Fibroblast of lung (primary cell): Measurements from ENCODE around the gene ABHD16B. TPM values are rescaled to one million over a fixed set of nuclear protein-coding genes. Genes with fewer than 3 reads are reported as not detected.

ENCODE experiments used
- DNase-seq, 2 donors: peaks; one replicate each; pipeline versions ENCODE4 v3.0.0 to v3.0.0-alpha.2; 2010; ENCODE audit warnings: low read depth in 2 of 2
- H2AFZ ChIP-seq: 2 replicates; pipeline ENCODE4 v1.5.1; 2012; ENCODE audit warnings: low read length, control low read depth, inconsistent platforms
- H3K27ac ChIP-seq: 2 replicates; pipeline ENCODE4 v1.5.1; 2011; ENCODE audit warnings: low read length, control low read depth; ENCODE audit not compliant: insufficient read depth
- H3K27me3 ChIP-seq: 2 replicates; pipeline ENCODE4 v1.5.1; 2011; ENCODE audit warnings: mild to moderate bottlenecking, low read length; ENCODE audit not compliant: control insufficient read depth, insufficient read depth
- H3K36me3 ChIP-seq: 2 replicates; pipeline ENCODE4 v1.5.1; 2011; ENCODE audit warnings: low read length; ENCODE audit not compliant: control insufficient read depth, insufficient read depth
- H3K4me1 ChIP-seq: 2 replicates; pipeline ENCODE4 v1.5.1; 2011; ENCODE audit warnings: low read length; ENCODE audit not compliant: control insufficient read depth, insufficient read depth; ENCODE audit errors: extremely low read depth
- H3K4me2 ChIP-seq: 2 replicates; pipeline ENCODE4 v1.5.1; 2011; ENCODE audit warnings: low read length, control low read depth; ENCODE audit not compliant: insufficient read depth; ENCODE audit errors: extremely low read depth
- H3K4me3 ChIP-seq, 4 experiments: fragments of 200-600 bp in 1 of 4; sonication (generic) in 1 of 4; replicated peaks in 1 of 4; 2 replicates each; pipeline ENCODE4 v1.5.1; 2011 to 2016; ENCODE audit warnings: low read length in 4 of 4, low read depth in 3 of 4, mild to moderate bottlenecking in 3 of 4, control low read depth in 2 of 4, inconsistent platforms in 1 of 4, mixed read lengths in 1 of 4; ENCODE audit not compliant: insufficient read depth in 1 of 4; ENCODE audit errors: control extremely low read depth in 1 of 4
- H3K79me2 ChIP-seq: 2 replicates; pipeline ENCODE4 v1.5.1; 2012; ENCODE audit warnings: mild to moderate bottlenecking, low read length, inconsistent platforms; ENCODE audit not compliant: control insufficient read depth, insufficient read depth
- H3K9ac ChIP-seq: 2 replicates; pipeline ENCODE4 v1.5.1; 2011; ENCODE audit warnings: mild to moderate bottlenecking, low read length, control low read depth; ENCODE audit not compliant: insufficient read depth
- H3K9me3 ChIP-seq: 2 replicates; pipeline ENCODE4 v1.5.1; 2012; ENCODE audit warnings: low read depth, low read length; ENCODE audit not compliant: control insufficient read depth, insufficient read depth
- H4K20me1 ChIP-seq: 2 replicates; pipeline ENCODE4 v1.5.1; 2011; ENCODE audit warnings: low read length; ENCODE audit not compliant: control insufficient read depth, insufficient read depth; ENCODE audit errors: extremely low read depth
- CTCF ChIP-seq, 2 donors: IDR thresholded peaks in 1 of 2; conservative IDR thresholded peaks in 1 of 2; 1 replicate in 1 of 2; 2 replicates in 1 of 2; pipeline ENCODE4 v1.5.1; 2011 to 2012; ENCODE audit warnings: low read length in 2 of 2, control low read depth in 1 of 2, inconsistent platforms in 1 of 2, low read depth in 1 of 2, mild to moderate bottlenecking in 1 of 2
- EZH2 ChIP-seq: IDR thresholded peaks from 2 replicates; pipeline ENCODE4 v1.5.1; 2012; ENCODE audit warnings: low read length, control low read depth, mild to moderate bottlenecking; ENCODE audit errors: missing control alignments
- polyA plus RNA-seq, 2 donors: library from polyadenylated mRNA; depleted of rRNA in 1 of 2; stranded (reverse) in 1 of 2; unstranded in 1 of 2; fragments of >200 nt; gene quantifications; 2 replicates each; pipeline ENCODE4 v1.2.1, GENCODE V29; 2011 to 2012; ENCODE audit warnings: missing spikeins in 1 of 2
- total RNA-seq: library from RNA; depleted of rRNA; stranded (reverse); fragments of >200 nt; gene quantifications from 2 replicates; pipeline ENCODE4 v1.2.1, GENCODE V29; 2014

Gene ABHD16B
- total and polyA plus RNA-seq, 2 donors (not counting 1 experiment from before 2014, with no cell fraction given), result not detected

- Histone ChIP-seq H2AFZ (no peak overlapping the region), H3K4me1 (peaks cover 10% of the 10 kb centered on the region), H3K27me3 (peaks cover 8% of the 10 kb centered on the region), H3K36me3 (no peaks in the 10 kb centered on the region), H3K9ac (no peak overlapping the region), H3K27ac (no peak overlapping the region), H3K9me3 (no peaks in the 10 kb centered on the region), H4K20me1 (no peaks in the 10 kb centered on the region), H3K4me3 (no peak overlapping the region), H3K4me2 (no peak overlapping the region), H3K79me2 (no peaks in the 10 kb centered on the region)
- DNase-seq, result no peak
- TF ChIP-seq CTCF (conservative IDR thresholded peaks at IDR 0.05 in 1 of 2, IDR thresholded peaks at IDR 0.05 in 1 of 2; ENCODE audit: low read depth in 1 of 2, low read length in 2 of 2), result no peak
- no peak for TF ChIP-seq EZH2
These were observed 16.7 kb upstream of the ABHD16B start for GRCh38 chr20:63844511-63844991.

- DNase-seq, result peak; percentile 42 to 47
- Histone ChIP-seq H2AFZ (peak overlapping the region; percentile 20), H3K4me1 (peaks cover 10% of the 10 kb centered on the region), H3K9ac (no peak overlapping the region), H3K79me2 (no peaks in the 10 kb centered on the region), H4K20me1 (no peaks in the 10 kb centered on the region), H3K4me2 (peak overlapping the region; percentile 64), H3K4me3 (peak overlapping the region in 1 of 4 experiments; percentile 25), H3K9me3 (no peaks in the 10 kb centered on the region), H3K27me3 (peaks cover 8% of the 10 kb centered on the region), H3K36me3 (no peaks in the 10 kb centered on the region), H3K27ac (no peak overlapping the region)
- TF ChIP-seq EZH2, result no peak
- peak in 1 of 2 donors; percentile 3 for TF ChIP-seq CTCF (conservative IDR thresholded peaks at IDR 0.05 in 1 of 2, IDR thresholded peaks at IDR 0.05 in 1 of 2; ENCODE audit: low read depth in 1 of 2, low read length in 2 of 2)
These were observed 15.0 kb upstream of the ABHD16B start for GRCh38 chr20:63846128-63846771.

- peaks cover 8% of the 10 kb centered on the region for H3K27me3 ChIP-seq
- no peak overlapping the region for H2AFZ ChIP-seq
- TF ChIP-seq EZH2 (no peak), CTCF (conservative IDR thresholded peaks at IDR 0.05 in 1 of 2, IDR thresholded peaks at IDR 0.05 in 1 of 2; ENCODE audit: low read depth in 1 of 2, low read length in 2 of 2) (no peak)
- H3K36me3 ChIP-seq, result no peaks in the 10 kb centered on the region
- H3K9me3 ChIP-seq, result no peaks in the 10 kb centered on the region
- H3K27ac ChIP-seq, result no peak overlapping the region
- no peaks in the 10 kb centered on the region for H3K79me2 ChIP-seq
- no peak overlapping the region for H3K4me3 ChIP-seq
- H3K4me2 ChIP-seq, result no peak overlapping the region
- no peak overlapping the region for H3K9ac ChIP-seq
- DNase-seq, result no peak
- no peaks in the 10 kb centered on the region for H4K20me1 ChIP-seq
- H3K4me1 ChIP-seq, result peaks cover 10% of the 10 kb centered on the region
These were observed 14.4 kb upstream of the ABHD16B start for GRCh38 chr20:63846888-63847236.
